ENCODE results near the gene ARL15.

GRCh38 chr5:53985796-53986195, 324.6 kb downstream of the ARL15 start:
- TF ChIP-seq CTCF (conservative IDR thresholded peaks at IDR 0.05; ENCODE audit: low read length) (no peak), EZH2phosphoT487 (IDR thresholded peaks at IDR 0.05; ENCODE audit: borderline replicate concordance) (no peak)

All from Loucy (cell line).